ENCODE results near the gene CYBC1. TPM values are rescaled to one million over a fixed set of nuclear protein-coding genes. Genes with fewer than 3 reads are reported as not detected.

The CYBC1 gene
- total and polyA plus RNA-seq, 2 donors (not counting 1 experiment from before 2014, with no cell fraction given), result 328 to 569 TPM

GRCh38 chr17:82493226-82493781 is 42.8 kb upstream of the CYBC1 start:
- no peak overlapping the region for H3K4me3 Mint-ChIP-seq
- Histone ChIP-seq H3K4me3 (ENCODE audit: control extremely low read depth in 1 of 5, extremely low read depth in 1 of 5, insufficient read depth in 1 of 5, low read depth in 2 of 5, low read length in 4 of 5) (no peak overlapping the region), H3K36me3 (replicated peaks in 1 of 2; ENCODE audit: control extremely low read depth in 1 of 2, control insufficient read depth in 1 of 2, extremely low read depth in 1 of 2, insufficient read depth in 2 of 2, low read length in 1 of 2) (peaks cover 0 to 6% of the 10 kb centered on the region in 2 experiments), H3K27me3 (replicated peaks in 1 of 4; ENCODE audit: control extremely low read depth in 1 of 4, control insufficient read depth in 3 of 4, insufficient read depth in 4 of 4, low read length in 3 of 4) (no peaks in the 10 kb centered on the region), H3K4me1 (ENCODE audit: control insufficient read depth in 2 of 2, insufficient read depth in 2 of 2, low read length in 2 of 2) (peaks cover 7 to 38% of the 10 kb centered on the region in 2 donors), H3K9ac (ENCODE audit: low read length) (no peak overlapping the region), H2AFZ (ENCODE audit: insufficient read depth, low read depth, low read length, poor library complexity, severe bottlenecking) (no peak overlapping the region), H3K79me2 (ENCODE audit: control insufficient read depth, insufficient read depth, low read length) (no peaks in the 10 kb centered on the region), H3K27ac (ENCODE audit: low read length in 2 of 2) (no peak overlapping the region), H4K20me1 (ENCODE audit: control insufficient read depth, insufficient read depth, low read length, poor library complexity, severe bottlenecking) (no peaks in the 10 kb centered on the region), H3K4me2 (replicated peaks; ENCODE audit: low read depth, low read length, poor library complexity, severe bottlenecking) (no peak overlapping the region), H3K9me3 (ENCODE audit: control extremely low read depth in 1 of 3, control insufficient read depth in 2 of 3, insufficient read depth in 1 of 3, low read length in 2 of 3) (peaks cover 0 to 4% (median 0%) of the 10 kb centered on the region in 3 donors)
- DNase-seq, result no peak
- TF ChIP-seq CTCF (IDR thresholded peaks at IDR 0.05) (no peak), EZH2 (IDR thresholded peaks at IDR 0.05; ENCODE audit: borderline replicate concordance, insufficient read depth, low read depth, low read length, poor library complexity, severe bottlenecking) (no peak)
- no peaks in the 10 kb centered on the region for H3K9me3 Mint-ChIP-seq (ENCODE audit: insufficient read depth)
- CTCF ChIA-PET, result interaction anchor here (0.7 to 1.3 kb wide), 5 partner anchors 13 to 141 kb away, joined by 3 to 8 read pairs (median 3); partner anchors contain the start of gene TEX19
- WGBS (ENCODE audit: insufficient coverage), result 97% methylated on average over 11 of the region's 12 CpGs
- H3K4me1 Mint-ChIP-seq, result peaks cover 24% of the 10 kb centered on the region
- no peak for ATAC-seq (ENCODE audit: low read depth)
- intact Hi-C loops (cut with micrococcal nuclease), result no loop called here
- POLR2A ChIA-PET, result interaction anchor here (0.5 kb wide), 1 partner anchor 34 kb away, joined by 3 read pairs; no protein-coding TSS in a partner anchor
- no peaks in the 10 kb centered on the region for H3K27me3 Mint-ChIP-seq
- H3K27ac Mint-ChIP-seq, result no peak overlapping the region

GRCh38 chr17:82492643-82493225 is 42.2 kb upstream of the CYBC1 start:
- POLR2A ChIA-PET, result interaction anchor here (0.5 kb wide), 1 partner anchor 35 kb away, joined by 3 read pairs; no protein-coding TSS in a partner anchor
- Histone ChIP-seq H3K27me3 (replicated peaks in 1 of 4; ENCODE audit: control extremely low read depth in 1 of 4, control insufficient read depth in 3 of 4, insufficient read depth in 4 of 4, low read length in 3 of 4) (no peaks in the 10 kb centered on the region), H3K79me2 (ENCODE audit: control insufficient read depth, insufficient read depth, low read length) (no peaks in the 10 kb centered on the region), H2AFZ (ENCODE audit: insufficient read depth, low read depth, low read length, poor library complexity, severe bottlenecking) (no peak overlapping the region), H3K9ac (ENCODE audit: low read length) (no peak overlapping the region), H3K27ac (ENCODE audit: low read length in 2 of 2) (no peak overlapping the region), H3K9me3 (ENCODE audit: control extremely low read depth in 1 of 3, control insufficient read depth in 2 of 3, insufficient read depth in 1 of 3, low read length in 2 of 3) (peaks cover 0 to 4% (median 0%) of the 10 kb centered on the region in 3 donors), H4K20me1 (ENCODE audit: control insufficient read depth, insufficient read depth, low read length, poor library complexity, severe bottlenecking) (no peaks in the 10 kb centered on the region), H3K36me3 (replicated peaks in 1 of 2; ENCODE audit: control extremely low read depth in 1 of 2, control insufficient read depth in 1 of 2, extremely low read depth in 1 of 2, insufficient read depth in 2 of 2, low read length in 1 of 2) (peaks cover 0 to 10% of the 10 kb centered on the region in 2 experiments), H3K4me3 (ENCODE audit: control extremely low read depth in 1 of 5, extremely low read depth in 1 of 5, insufficient read depth in 1 of 5, low read depth in 2 of 5, low read length in 4 of 5) (no peak overlapping the region), H3K4me1 (ENCODE audit: control insufficient read depth in 2 of 2, insufficient read depth in 2 of 2, low read length in 2 of 2) (peaks cover 7 to 32% of the 10 kb centered on the region in 2 donors), H3K4me2 (replicated peaks; ENCODE audit: low read depth, low read length, poor library complexity, severe bottlenecking) (no peak overlapping the region)
- CTCF ChIA-PET, result interaction anchor here (0.9 to 2.3 kb wide), 5 partner anchors 13 to 140 kb away, joined by 3 to 8 read pairs (median 4); no protein-coding TSS in a partner anchor
- Mint-ChIP-seq H3K4me3 (no peak overlapping the region), H3K4me1 (peaks cover 19% of the 10 kb centered on the region), H3K27me3 (no peaks in the 10 kb centered on the region), H3K27ac (no peak overlapping the region), H3K9me3 (ENCODE audit: insufficient read depth) (no peaks in the 10 kb centered on the region)
- ATAC-seq (ENCODE audit: low read depth) (no peak), DNase-seq (no peak)
- intact Hi-C loops (cut with micrococcal nuclease), result no loop called here
- 96% methylated on average over 9 of the region's 13 CpGs for WGBS (ENCODE audit: insufficient coverage)
- TF ChIP-seq EZH2 (IDR thresholded peaks at IDR 0.05; ENCODE audit: borderline replicate concordance, insufficient read depth, low read depth, low read length, poor library complexity, severe bottlenecking), result no peak
- TF ChIP-seq CTCF (IDR thresholded peaks at IDR 0.05), result no peak

All from B cell (primary cell).